Measurements from ENCODE around the gene PTMA. TPM values are rescaled to one million over a fixed set of nuclear protein-coding genes. Genes with fewer than 3 reads are reported as not detected.

The PTMA gene
- total and polyA plus RNA-seq, 9 of the 15 experiments (the other 6 are each of a cell fraction or from before 2014, with no cell fraction given) = 429 to 2,322 (median 1,578) TPM

DNA sequence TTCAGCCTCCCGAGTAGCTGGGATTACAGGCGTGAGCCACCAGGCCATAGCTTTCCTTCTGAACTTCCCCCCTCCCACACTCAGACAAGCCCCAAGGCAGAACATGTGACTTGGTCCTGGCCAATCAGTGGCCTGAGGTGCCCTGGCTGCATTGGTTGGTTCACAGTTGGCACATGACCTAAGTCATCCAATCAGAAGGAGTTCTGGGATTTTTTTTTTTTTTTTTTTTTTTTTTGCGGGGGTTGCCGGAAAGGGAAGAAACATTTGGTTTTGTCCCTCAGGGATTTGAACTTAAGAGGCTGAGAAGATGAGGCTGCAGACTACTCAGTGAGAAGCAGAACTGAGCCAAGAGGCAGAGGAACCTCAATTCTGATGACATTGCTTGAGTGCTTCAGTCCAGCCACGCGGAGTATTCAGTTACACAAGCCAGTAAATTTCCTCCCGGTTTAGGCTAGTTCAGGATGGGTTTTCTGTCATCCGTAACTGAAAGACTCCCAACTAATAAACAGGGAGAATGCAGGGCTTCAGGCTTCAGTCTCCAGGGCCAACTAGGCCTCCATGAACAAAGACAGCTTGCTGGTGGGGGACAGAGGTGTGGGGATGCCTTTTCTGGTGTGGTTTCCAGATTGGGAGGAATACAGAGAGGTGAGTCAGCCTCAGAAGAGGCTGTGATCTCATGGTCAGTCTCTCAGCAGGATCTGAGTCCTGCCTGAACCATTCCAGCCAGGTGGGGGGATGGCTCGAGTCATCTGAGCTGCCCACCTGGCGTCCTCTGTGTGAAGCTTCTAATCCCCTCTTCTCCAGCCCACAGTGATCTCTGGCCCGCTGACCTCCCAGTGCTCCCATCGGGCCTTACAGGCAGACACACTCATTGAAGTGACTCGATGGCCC, 9.2 kb downstream of the PTMA start:
- no TSS peak for BruUV-seq (replicated peaks)
- Histone ChIP-seq H3K4me1 (replicated peaks in 1 of 2; ENCODE audit: control insufficient read depth in 2 of 2, insufficient read depth in 2 of 2, low read length in 2 of 2) (peaks cover 20 to 34% of the 10 kb centered on the region in 2 experiments; a peak in 4 of 5 replicates), H3K9me1 (ENCODE audit: control insufficient read depth, insufficient read depth, low read length) (no peaks in the 10 kb centered on the region), H3K27me3 (ENCODE audit: control insufficient read depth in 2 of 2, insufficient read depth in 2 of 2, low read length in 2 of 2) (no peaks in the 10 kb centered on the region), H4K20me1 (replicated peaks; ENCODE audit: control insufficient read depth, insufficient read depth, low read length) (peaks cover 16% of the 10 kb centered on the region), H3K79me2 (ENCODE audit: control insufficient read depth, insufficient read depth, low read length) (peaks cover 3% of the 10 kb centered on the region), H3K4me2 (ENCODE audit: insufficient read depth, low read length) (no peak overlapping the region), H3K9me3 (replicated peaks; ENCODE audit: control insufficient read depth, insufficient read depth, low read depth, low read length) (no peaks in the 10 kb centered on the region), H3K36me3 (ENCODE audit: control insufficient read depth, insufficient read depth, low read length) (peaks cover 7% of the 10 kb centered on the region; the same call in 1 of the 3 replicates), H3K4me3 (no peak overlapping the region), H2AFZ (ENCODE audit: low read depth, low read length) (no peak overlapping the region), H3K9ac (ENCODE audit: insufficient read depth in 1 of 2, low read depth in 2 of 2, low read length in 2 of 2) (no peak overlapping the region), H3K27ac (ENCODE audit: extremely low read depth, low read depth, low read length) (no peak overlapping the region)
- no peak for ATAC-seq
- CTCF ChIA-PET (ENCODE audit: low intra/inter-chr PET ratio) = interaction anchor here (0.6 to 4.1 kb wide), 2 partner anchors 14 to 40 kb away, joined by 4 to 45 read pairs; no protein-coding TSS in a partner anchor
- intact Hi-C loops (cut with micrococcal nuclease) (loop anchor here (2.0 kb wide), 1 partner anchor 69 kb away; the partner anchor contains the start of gene COPS7B), in situ Hi-C loops (cut with MboI) (no loop called here)
- DNase-seq (ENCODE audit: extremely low read depth in 1 of 4, low spot score in 3 of 4) = peak; percentile 44 to 68 (median 53)
- TF ChIP-seq, protein P1, sequence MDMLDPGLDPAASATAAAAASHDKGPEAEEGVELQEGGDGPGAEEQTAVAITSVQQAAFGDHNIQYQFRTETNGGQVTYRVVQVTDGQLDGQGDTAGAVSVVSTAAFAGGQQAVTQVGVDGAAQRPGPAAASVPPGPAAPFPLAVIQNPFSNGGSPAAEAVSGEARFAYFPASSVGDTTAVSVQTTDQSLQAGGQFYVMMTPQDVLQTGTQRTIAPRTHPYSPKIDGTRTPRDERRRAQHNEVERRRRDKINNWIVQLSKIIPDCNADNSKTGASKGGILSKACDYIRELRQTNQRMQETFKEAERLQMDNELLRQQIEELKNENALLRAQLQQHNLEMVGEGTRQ (CRISPR knock-in tag; IDR thresholded peaks at IDR 0.05) = peak; percentile 79
- TF ChIP-seq RBM25 (IDR thresholded peaks at IDR 0.05; ENCODE audit: low read depth, low read length, severe bottlenecking) (peak; percentile 41), ASH1L (IDR thresholded peaks at IDR 0.05; ENCODE audit: borderline replicate concordance, low read depth, partially characterized antibody) (peak; percentile 37), ZNF212 (CRISPR knock-in tag; IDR thresholded peaks at IDR 0.05) (no peak), KHSRP (IDR thresholded peaks at IDR 0.05) (no peak), RAD51 (IDR thresholded peaks at IDR 0.05; ENCODE audit: borderline replicate concordance, low read depth) (peak; percentile 82), ZNF24 (IDR thresholded peaks at IDR 0.05) (no peak), CBFA2T2 (conservative IDR thresholded peaks at IDR 0.05) (0 out of 2 replicates have a peak, but pooled peaks have one; percentile 13), POLR2B (IDR thresholded peaks at IDR 0.05; ENCODE audit: low read depth, partially characterized antibody) (no peak), NFYB (IDR thresholded peaks at IDR 0.05; ENCODE audit: extremely low read depth, insufficient read length) (peak; percentile 86), CBX3 (IDR thresholded peaks at IDR 0.05; ENCODE audit: borderline replicate concordance in 1 of 2, low read length in 2 of 2) (peak in 1 of 2 experiments; percentile 27; a peak in 1 of 3 replicates), ZNF384 (IDR thresholded peaks at IDR 0.05; ENCODE audit: low read depth, low read length) (peak; percentile 82)
- TF ChIP-seq, protein P2, sequence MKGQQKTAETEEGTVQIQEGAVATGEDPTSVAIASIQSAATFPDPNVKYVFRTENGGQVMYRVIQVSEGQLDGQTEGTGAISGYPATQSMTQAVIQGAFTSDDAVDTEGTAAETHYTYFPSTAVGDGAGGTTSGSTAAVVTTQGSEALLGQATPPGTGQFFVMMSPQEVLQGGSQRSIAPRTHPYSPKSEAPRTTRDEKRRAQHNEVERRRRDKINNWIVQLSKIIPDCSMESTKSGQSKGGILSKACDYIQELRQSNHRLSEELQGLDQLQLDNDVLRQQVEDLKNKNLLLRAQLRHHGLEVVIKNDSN (CRISPR knock-in tag; IDR thresholded peaks at IDR 0.05) = peak; percentile 90
- POLR2A ChIA-PET = interaction anchor here (1.2 kb wide), 1 partner anchor 11 kb away, joined by 6 read pairs; no protein-coding TSS in a partner anchor
- FAIRE-seq = no peak
- 72% methylated on average over 8 of the region's 13 CpGs for WGBS (ENCODE audit: insufficient coverage, low coverage, missing lambda C conversion rate)

Data from K562 (cell line).